Measurements from ENCODE around the gene USP33.
"Not testable (repeated sequence)": the region's sequence is repeated elsewhere in the genome, so short reads cannot be mapped to it uniquely, and the experiment has no call there.

Gene USP33

DNA sequence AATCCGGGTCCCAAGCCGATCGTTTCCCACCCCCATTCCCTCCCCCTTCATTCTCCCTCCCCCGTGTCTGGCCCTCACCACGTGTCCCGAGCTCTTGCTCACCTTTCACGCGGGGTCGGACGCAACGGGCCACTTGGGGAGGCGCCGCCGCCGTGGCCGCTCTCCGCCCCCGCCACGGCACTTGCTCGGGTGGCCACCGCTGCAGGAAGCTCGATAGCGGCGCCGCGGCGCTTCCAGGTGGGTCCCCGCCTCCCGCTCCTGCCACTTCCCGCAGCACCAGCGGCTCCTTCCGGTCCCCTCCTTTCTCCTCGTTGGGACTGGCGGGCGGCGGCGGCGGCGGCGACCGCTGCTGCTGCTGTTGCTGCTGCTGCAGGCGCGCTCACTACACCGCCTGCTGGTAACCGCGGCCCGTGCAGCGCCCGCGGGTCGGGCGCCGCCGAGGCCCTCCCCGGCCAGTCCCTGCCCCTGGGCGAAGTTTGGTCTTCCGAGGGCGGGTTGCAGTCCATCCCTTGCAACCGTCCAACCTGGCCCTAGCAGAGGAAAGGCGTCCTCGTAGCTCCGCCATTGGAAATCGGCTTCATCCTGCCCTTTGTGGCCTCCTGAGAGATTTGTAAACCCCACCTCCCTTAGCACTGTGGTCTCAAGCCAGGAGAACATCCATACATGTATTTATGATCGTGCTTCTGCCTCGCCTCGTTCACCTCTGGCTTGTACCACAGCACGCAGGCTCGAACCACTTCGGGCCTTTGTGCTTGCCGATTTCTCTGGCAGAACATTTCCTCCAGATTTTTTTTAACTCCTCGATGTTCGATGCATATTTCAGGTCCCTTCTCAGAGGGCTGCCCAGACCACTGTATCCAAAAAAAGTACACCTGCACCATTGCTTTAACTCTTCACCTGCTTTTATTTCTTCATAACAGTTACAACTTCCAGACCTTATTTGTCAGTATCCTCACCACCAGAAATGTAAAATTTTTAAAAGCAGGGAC is 76.2 kb downstream of the USP33 start:
- Histone ChIP-seq H3K56ac (ENCODE audit: low read length) (peak overlapping the region; percentile 100), H2BK15ac (replicated peaks; ENCODE audit: low read depth) (no peak overlapping the region), H3K79me2 (ENCODE audit: control insufficient read depth, insufficient read depth, low read length) (peaks cover 28% of the 10 kb centered on the region), H3K36me3 (ENCODE audit: control insufficient read depth, insufficient read depth, low read length) (no peaks in the 10 kb centered on the region), H3K18ac (ENCODE audit: low read length) (peak overlapping the region; percentile 83), H3K23ac (ENCODE audit: low read length) (no peak overlapping the region), H3K9ac (ENCODE audit: low read length) (peak overlapping the region; percentile 83), H3K27me3 (ENCODE audit: insufficient read depth, low read length, poor library complexity) (no peaks in the 10 kb centered on the region), H3K4me1 (ENCODE audit: control insufficient read depth, low read depth, low read length) (no peaks in the 10 kb centered on the region), H3K27ac (ENCODE audit: low read depth, low read length) (peak overlapping the region; percentile 100), H3K4me2 (ENCODE audit: low read length) (peak overlapping the region; percentile 5), H4K8ac (ENCODE audit: low read depth, low read length) (peak overlapping the region; percentile 100), H2BK5ac (ENCODE audit: low read length) (peak overlapping the region; percentile 94), H2BK120ac (ENCODE audit: low read depth, low read length) (peak overlapping the region; percentile 11), H3K79me1 (ENCODE audit: low read length) (peaks cover 5% of the 10 kb centered on the region), H3K4ac (ENCODE audit: low read depth, low read length) (peak overlapping the region; percentile 91), H2AK5ac (ENCODE audit: low read length) (no peak overlapping the region), H3K4me3 (ENCODE audit: low read length) (peak overlapping the region; percentile 74), H4K5ac (ENCODE audit: low read length) (no peak overlapping the region)
- WGBS (ENCODE audit: extremely low coverage, insufficient coverage, low lambda C conversion rate), result no CpG with 5 or more reads among the region's 72 CpGs
- DNase-seq, result peak; percentile 96

DNA sequence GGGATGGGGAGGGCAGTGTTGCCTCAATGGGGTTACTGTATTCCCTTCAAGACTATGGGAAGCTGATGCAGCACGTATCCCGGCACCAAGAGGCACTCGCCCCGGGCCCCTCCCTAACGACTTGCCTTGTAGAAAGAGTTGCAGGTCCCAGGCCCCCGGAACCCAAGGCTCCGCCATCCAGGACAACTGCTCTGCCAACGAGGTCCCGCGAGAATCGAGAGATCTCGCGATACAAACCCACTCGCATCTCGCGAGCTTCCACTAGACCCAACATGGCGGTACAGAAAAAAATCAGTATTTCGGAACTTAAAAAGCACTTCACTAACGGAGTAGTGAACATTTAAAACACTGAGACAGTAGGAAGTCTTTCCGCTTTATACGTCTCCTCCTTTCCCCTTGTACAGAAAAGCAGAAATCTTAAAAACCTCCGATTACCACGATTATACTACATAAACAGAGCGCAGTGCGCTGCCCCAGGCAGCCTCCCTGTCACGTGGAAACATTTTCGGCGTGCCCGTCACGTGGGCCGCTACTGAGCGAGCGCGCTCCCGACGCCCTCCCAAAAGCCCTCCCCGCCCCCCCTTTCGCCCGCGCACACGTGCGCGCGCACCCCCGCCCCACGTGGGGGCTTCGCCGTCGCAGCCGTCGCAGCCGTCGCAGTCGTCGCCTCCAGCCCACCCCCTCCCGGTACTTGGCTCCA is 77.0 kb downstream of the USP33 start, which contains the start of gene ZZZ3:
TSS of gene ZZZ3 (minus strand) at position 199 of the 700 bp plus-strand sequence. CDS start 49,304 bp downstream, outside the sequence.
- Histone ChIP-seq H4K8ac (ENCODE audit: low read depth, low read length) (peak within 1 kb of the TSS; percentile 100), H3K79me1 (ENCODE audit: low read length) (peaks cover 5% of the 10 kb centered on the region), H3K27me3 (ENCODE audit: insufficient read depth, low read length, poor library complexity) (no peaks in the 10 kb centered on the region), H3K4me1 (ENCODE audit: control insufficient read depth, low read depth, low read length) (no peaks in the 10 kb centered on the region), H2BK15ac (replicated peaks; ENCODE audit: low read depth) (no peak within 1 kb of the TSS), H3K4me3 (ENCODE audit: low read length) (peak within 1 kb of the TSS; percentile 97), H3K36me3 (ENCODE audit: control insufficient read depth, insufficient read depth, low read length) (no peaks in the 10 kb centered on the region), H4K5ac (ENCODE audit: low read length) (no peak within 1 kb of the TSS), H3K56ac (ENCODE audit: low read length) (peak within 1 kb of the TSS; percentile 100), H3K4ac (ENCODE audit: low read depth, low read length) (peak within 1 kb of the TSS; percentile 91), H3K18ac (ENCODE audit: low read length) (peak within 1 kb of the TSS; percentile 83), H2BK120ac (ENCODE audit: low read depth, low read length) (peak within 1 kb of the TSS; percentile 11), H3K9ac (ENCODE audit: low read length) (peak within 1 kb of the TSS; percentile 95), H3K23ac (ENCODE audit: low read length) (no peak within 1 kb of the TSS), H3K79me2 (ENCODE audit: control insufficient read depth, insufficient read depth, low read length) (peaks cover 30% of the 10 kb centered on the region), H2BK5ac (ENCODE audit: low read length) (peak within 1 kb of the TSS; percentile 94), H3K27ac (ENCODE audit: low read depth, low read length) (peak within 1 kb of the TSS; percentile 100), H3K4me2 (ENCODE audit: low read length) (peak within 1 kb of the TSS; percentile 62), H2AK5ac (ENCODE audit: low read length) (no peak within 1 kb of the TSS)
- DNase-seq, result peak; percentile 97
- WGBS (ENCODE audit: extremely low coverage, insufficient coverage, low lambda C conversion rate), result no CpG with 5 or more reads among the region's 56 CpGs

DNA sequence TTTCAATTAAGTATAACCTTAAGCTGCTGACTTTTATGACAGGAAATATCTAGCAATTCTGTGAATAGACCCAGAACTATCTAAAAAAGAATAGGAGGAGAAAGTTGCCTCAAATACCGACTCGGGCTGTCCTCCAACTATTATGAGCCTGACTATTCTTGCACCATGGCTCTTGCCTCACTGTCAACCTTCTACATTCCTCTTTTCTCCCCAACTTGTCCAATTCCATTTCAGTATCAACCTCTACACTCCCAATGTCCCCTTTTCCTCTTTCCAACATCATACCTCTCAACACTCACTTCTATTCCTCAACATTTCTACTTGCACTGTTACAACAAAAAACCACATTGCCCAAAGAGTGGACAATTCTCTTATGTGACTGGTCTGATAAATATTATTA is 79.5 kb downstream of the USP33 start:
- H3K27me3 ChIP-seq (ENCODE audit: insufficient read depth, low read length, poor library complexity), result no peaks in the 10 kb centered on the region
- H3K4me1 ChIP-seq (ENCODE audit: control insufficient read depth, low read depth, low read length), result no peaks in the 10 kb centered on the region
- no peak overlapping the region for H3K4me2 ChIP-seq (ENCODE audit: low read length)
- H3K36me3 ChIP-seq (ENCODE audit: control insufficient read depth, insufficient read depth, low read length), result no peaks in the 10 kb centered on the region
- no CpG with 5 or more reads among the region's 2 CpGs for WGBS (ENCODE audit: extremely low coverage, insufficient coverage, low lambda C conversion rate)
- H2BK120ac ChIP-seq (ENCODE audit: low read depth, low read length), result no peak overlapping the region
- no peak overlapping the region for H2BK5ac ChIP-seq (ENCODE audit: low read length)
- H3K18ac ChIP-seq (ENCODE audit: low read length), result no peak overlapping the region
- no peak overlapping the region for H3K27ac ChIP-seq (ENCODE audit: low read depth, low read length)
- H3K79me1 ChIP-seq (ENCODE audit: low read length), result peaks cover 7% of the 10 kb centered on the region
- H3K4me3 ChIP-seq (ENCODE audit: low read length), result no peak overlapping the region
- H2BK15ac ChIP-seq (replicated peaks; ENCODE audit: low read depth), result no peak overlapping the region
- no peak for DNase-seq
- H4K8ac ChIP-seq (ENCODE audit: low read depth, low read length), result no peak overlapping the region
- H3K4ac ChIP-seq (ENCODE audit: low read depth, low read length), result no peak overlapping the region
- H2AK5ac ChIP-seq (ENCODE audit: low read length), result no peak overlapping the region
- H3K56ac ChIP-seq (ENCODE audit: low read length), result no peak overlapping the region
- H3K23ac ChIP-seq (ENCODE audit: low read length), result peak overlapping the region; percentile 29
- H3K79me2 ChIP-seq (ENCODE audit: control insufficient read depth, insufficient read depth, low read length), result peaks cover 40% of the 10 kb centered on the region
- no peak overlapping the region for H4K5ac ChIP-seq (ENCODE audit: low read length)
- H3K9ac ChIP-seq (ENCODE audit: low read length), result peak overlapping the region; percentile 9

DNA sequence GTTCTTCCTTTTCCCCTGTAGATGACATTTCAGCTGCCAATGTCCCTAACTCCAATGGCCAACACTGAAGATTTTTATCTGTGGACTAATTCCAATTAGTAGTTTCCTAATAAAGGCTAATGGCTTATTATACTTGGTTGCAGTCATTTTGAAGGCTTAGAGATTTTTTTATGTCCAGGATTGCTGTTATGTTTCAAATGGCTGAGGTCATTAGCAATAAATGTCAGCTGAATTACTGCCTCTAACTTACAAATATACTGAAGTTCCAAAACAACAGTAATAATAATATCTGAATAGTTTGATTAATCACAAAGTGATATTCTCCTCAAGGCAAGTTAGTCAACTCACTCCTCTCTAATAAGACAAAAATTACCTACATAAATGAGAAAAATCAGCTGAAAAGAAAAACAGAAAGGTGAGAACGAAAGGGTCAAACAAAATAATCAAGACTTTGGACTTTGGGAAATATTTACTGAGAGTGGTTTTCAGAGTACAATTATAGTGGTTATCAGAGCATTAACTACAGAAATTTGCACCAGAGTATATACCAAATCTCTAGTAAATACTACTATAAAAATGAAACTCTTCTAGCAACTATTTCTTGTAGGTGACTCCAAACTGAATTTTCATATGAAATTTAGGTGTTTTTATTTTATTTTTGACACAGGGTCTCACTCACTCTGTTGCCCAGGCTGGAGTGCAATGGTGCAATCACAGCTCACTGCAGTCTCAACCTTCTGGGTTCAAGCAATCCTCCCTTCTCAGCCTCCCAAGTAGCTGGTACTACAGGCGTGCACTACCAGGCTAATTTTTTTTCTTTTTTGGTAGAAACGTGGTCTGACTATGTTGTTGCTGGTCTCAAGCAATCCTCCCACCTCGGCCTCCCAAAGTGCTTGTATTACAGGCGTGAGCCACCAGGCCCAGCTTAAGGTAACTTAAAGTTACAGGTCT is 80.7 kb downstream of the USP33 start:
- Histone ChIP-seq H4K8ac (ENCODE audit: low read depth, low read length) (no peak overlapping the region), H3K27me3 (ENCODE audit: insufficient read depth, low read length, poor library complexity) (no peaks in the 10 kb centered on the region), H3K18ac (ENCODE audit: low read length) (no peak overlapping the region), H3K4me3 (ENCODE audit: low read length) (no peak overlapping the region), H3K9ac (ENCODE audit: low read length) (no peak overlapping the region), H3K4me1 (ENCODE audit: control insufficient read depth, low read depth, low read length) (no peaks in the 10 kb centered on the region), H3K27ac (ENCODE audit: low read depth, low read length) (no peak overlapping the region), H2BK5ac (ENCODE audit: low read length) (no peak overlapping the region), H3K79me2 (ENCODE audit: control insufficient read depth, insufficient read depth, low read length) (peaks cover 50% of the 10 kb centered on the region), H3K4me2 (ENCODE audit: low read length) (no peak overlapping the region), H4K5ac (ENCODE audit: low read length) (no peak overlapping the region), H2BK120ac (ENCODE audit: low read depth, low read length) (no peak overlapping the region), H2AK5ac (ENCODE audit: low read length) (no peak overlapping the region), H2BK15ac (replicated peaks; ENCODE audit: low read depth) (no peak overlapping the region), H3K79me1 (ENCODE audit: low read length) (peaks cover 9% of the 10 kb centered on the region), H3K23ac (ENCODE audit: low read length) (no peak overlapping the region), H3K56ac (ENCODE audit: low read length) (no peak overlapping the region), H3K4ac (ENCODE audit: low read depth, low read length) (no peak overlapping the region), H3K36me3 (ENCODE audit: control insufficient read depth, insufficient read depth, low read length) (no peaks in the 10 kb centered on the region)
- DNase-seq, result no peak
- WGBS (ENCODE audit: extremely low coverage, insufficient coverage, low lambda C conversion rate), result no CpG with 5 or more reads among the region's 5 CpGs

DNA sequence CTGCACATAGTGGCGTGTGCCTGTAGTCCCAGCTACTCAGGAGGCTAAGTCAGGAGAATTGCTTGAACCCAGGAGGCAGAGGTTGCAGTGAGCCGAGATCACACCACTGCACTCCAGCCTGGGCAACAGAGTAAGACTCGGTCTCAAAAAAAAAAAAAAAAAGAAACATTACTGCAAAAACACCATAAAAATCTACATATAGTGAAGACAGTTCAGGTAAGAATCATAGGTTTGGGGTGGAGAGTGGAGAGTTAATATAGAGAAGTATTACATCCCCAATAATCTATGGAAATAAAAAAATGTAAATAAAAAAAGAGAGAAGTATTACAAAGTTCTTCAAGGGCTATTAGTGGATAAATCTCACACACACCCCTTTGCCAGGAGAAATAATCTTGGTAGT is 84.8 kb downstream of the USP33 start:
- H3K4ac ChIP-seq (ENCODE audit: low read depth, low read length); H2BK5ac ChIP-seq (ENCODE audit: low read length); H3K36me3 ChIP-seq (ENCODE audit: control insufficient read depth, insufficient read depth, low read length); H3K79me1 ChIP-seq (ENCODE audit: low read length); DNase-seq; H3K4me2 ChIP-seq (ENCODE audit: low read length); H2BK15ac ChIP-seq (replicated peaks; ENCODE audit: low read depth); H2BK120ac ChIP-seq (ENCODE audit: low read depth, low read length); H3K27ac ChIP-seq (ENCODE audit: low read depth, low read length); H3K4me1 ChIP-seq (ENCODE audit: control insufficient read depth, low read depth, low read length); H4K8ac ChIP-seq (ENCODE audit: low read depth, low read length); H3K18ac ChIP-seq (ENCODE audit: low read length); H3K56ac ChIP-seq (ENCODE audit: low read length); H3K9ac ChIP-seq (ENCODE audit: low read length); H4K5ac ChIP-seq (ENCODE audit: low read length); H3K4me3 ChIP-seq (ENCODE audit: low read length); H2AK5ac ChIP-seq (ENCODE audit: low read length); H3K27me3 ChIP-seq (ENCODE audit: insufficient read depth, low read length, poor library complexity); H3K23ac ChIP-seq (ENCODE audit: low read length): not testable (repeated sequence)
- WGBS (ENCODE audit: extremely low coverage, insufficient coverage, low lambda C conversion rate), result no CpG with 5 or more reads among the region's 3 CpGs
- peaks cover 57% of the 10 kb centered on the region for H3K79me2 ChIP-seq (ENCODE audit: control insufficient read depth, insufficient read depth, low read length)

All from mesendoderm (in vitro differentiated cells).